ENCODE data around the gene NFATC2.
"Not testable (repeated sequence)": the region's sequence is repeated elsewhere in the genome, so short reads cannot be mapped to it uniquely, and the experiment has no call there.

NFATC2 gene

GRCh38 chr20:51463560-51463959, 79.0 kb downstream of the NFATC2 start:
- Histone ChIP-seq H3K27me3 (replicated peaks) (no peaks in the 10 kb centered on the region), H3K27ac (no peak overlapping the region), H3K4me3 (ENCODE audit: low read depth, low read length) (no peak overlapping the region), H3K36me3 (replicated peaks) (no peaks in the 10 kb centered on the region)
- in situ Hi-C loops (cut with HindIII; ENCODE audit: low pct_ligation_motif_present, low sequenced_read_pairs), result no loop called here
- no peak for TF ChIP-seq CTCF (IDR thresholded peaks at IDR 0.05; ENCODE audit: low read depth, low read length, missing control alignments)
- DNase-seq, result no peak

- Histone ChIP-seq H3K36me3 (replicated peaks) (no peaks in the 10 kb centered on the region), H3K27ac (no peak overlapping the region), H3K27me3 (replicated peaks) (no peaks in the 10 kb centered on the region), H3K4me3 (ENCODE audit: low read depth, low read length) (no peak overlapping the region)
- in situ Hi-C loops (cut with HindIII; ENCODE audit: low pct_ligation_motif_present, low sequenced_read_pairs), result no loop called here
- peak; percentile 62 for DNase-seq
- no peak for TF ChIP-seq CTCF (IDR thresholded peaks at IDR 0.05; ENCODE audit: low read depth, low read length, missing control alignments)
Observed at GRCh38 chr20:51462566-51463276, 79.8 kb downstream of the NFATC2 start.

- H3K27me3 ChIP-seq (replicated peaks); H3K4me3 ChIP-seq (ENCODE audit: low read depth, low read length); H3K27ac ChIP-seq; H3K36me3 ChIP-seq (replicated peaks); in situ Hi-C loops (cut with HindIII; ENCODE audit: low pct_ligation_motif_present, low sequenced_read_pairs); DNase-seq: not testable (repeated sequence)
Observed at GRCh38 chr20:51461846-51462245, 80.7 kb downstream of the NFATC2 start.

GRCh38 chr20:51461306-51461705, 81.2 kb downstream of the NFATC2 start:
- H3K4me3 ChIP-seq (ENCODE audit: low read depth, low read length), result no peak overlapping the region
- TF ChIP-seq CTCF (IDR thresholded peaks at IDR 0.05; ENCODE audit: low read depth, low read length, missing control alignments), result no peak
- in situ Hi-C loops (cut with HindIII; ENCODE audit: low pct_ligation_motif_present, low sequenced_read_pairs), result no loop called here
- no peaks in the 10 kb centered on the region for H3K27me3 ChIP-seq (replicated peaks)
- no peak overlapping the region for H3K27ac ChIP-seq
- H3K36me3 ChIP-seq (replicated peaks), result no peaks in the 10 kb centered on the region
- no peak for DNase-seq

GRCh38 chr20:51460569-51461265, 81.8 kb downstream of the NFATC2 start:
- no peak for TF ChIP-seq CTCF (IDR thresholded peaks at IDR 0.05; ENCODE audit: low read depth, low read length, missing control alignments)
- Histone ChIP-seq H3K27ac (no peak overlapping the region), H3K36me3 (replicated peaks) (no peaks in the 10 kb centered on the region), H3K27me3 (replicated peaks) (no peaks in the 10 kb centered on the region), H3K4me3 (ENCODE audit: low read depth, low read length) (no peak overlapping the region)
- DNase-seq, result no peak
- in situ Hi-C loops (cut with HindIII; ENCODE audit: low pct_ligation_motif_present, low sequenced_read_pairs), result no loop called here

- no peak for DNase-seq
- in situ Hi-C loops (cut with HindIII; ENCODE audit: low pct_ligation_motif_present, low sequenced_read_pairs), result no loop called here
- Histone ChIP-seq H3K4me3 (ENCODE audit: low read depth, low read length) (no peak overlapping the region), H3K27ac (no peak overlapping the region), H3K27me3 (replicated peaks) (no peaks in the 10 kb centered on the region), H3K36me3 (replicated peaks) (no peaks in the 10 kb centered on the region)
- no peak for TF ChIP-seq CTCF (IDR thresholded peaks at IDR 0.05; ENCODE audit: low read depth, low read length, missing control alignments)
Observed at GRCh38 chr20:51460163-51460562, 82.4 kb downstream of the NFATC2 start.
